22Rv1 (cell line): ENCODE measurements around the gene SIX1.

Experiments
- H3K27ac ChIP-seq: fragments of 450-650 bp; 2 replicates; pipeline ENCODE4 v1.5.1; 2017
- CTCF ChIP-seq: fragments of 450-650 bp; IDR thresholded peaks from 2 replicates; pipeline ENCODE4 v1.5.1; 2017; ENCODE audit warnings: mild to moderate bottlenecking
- ZFX ChIP-seq: fragments of 450-650 bp; IDR thresholded peaks from 2 replicates; pipeline ENCODE4 v1.6.1; 2017; ENCODE audit warnings: antibody characterized with exemption, borderline replicate concordance

Gene SIX1

GRCh38 chr14:60643463-60644314, 5.6 kb downstream of the SIX1 start:
- TF ChIP-seq ZFX (no peak), CTCF (no peak)
- H3K27ac ChIP-seq = no peak overlapping the region

GRCh38 chr14:60643141-60643462, 6.2 kb downstream of the SIX1 start:
- TF ChIP-seq ZFX = no peak
- TF ChIP-seq CTCF = no peak
- H3K27ac ChIP-seq = no peak overlapping the region

- TF ChIP-seq ZFX = no peak
- no peak overlapping the region for H3K27ac ChIP-seq
These were observed 6.8 kb downstream of the SIX1 start for GRCh38 chr14:60642270-60643140.

GRCh38 chr14:60641742-60642269, 7.5 kb downstream of the SIX1 start:
- TF ChIP-seq CTCF = no peak
- no peak for TF ChIP-seq ZFX
- H3K27ac ChIP-seq = no peak overlapping the region

- TF ChIP-seq CTCF (no peak), ZFX (no peak)
- no peak overlapping the region for H3K27ac ChIP-seq
These were observed 8.2 kb downstream of the SIX1 start for GRCh38 chr14:60640859-60641741.

GRCh38 chr14:60639674-60640073, 9.6 kb downstream of the SIX1 start:
- TF ChIP-seq ZFX = no peak
- TF ChIP-seq CTCF = no peak
- no peak overlapping the region for H3K27ac ChIP-seq
